ENCODE data around the gene RASSF4. TPM values are rescaled to one million over a fixed set of nuclear protein-coding genes. Genes with fewer than 3 reads are reported as not detected.
A peak's percentile ranks its signal among the peaks of the same experiment; 100 is the strongest.

The RASSF4 gene
- total RNA-seq, 1 experiment from 2014 or later: 11.1 TPM

DNA sequence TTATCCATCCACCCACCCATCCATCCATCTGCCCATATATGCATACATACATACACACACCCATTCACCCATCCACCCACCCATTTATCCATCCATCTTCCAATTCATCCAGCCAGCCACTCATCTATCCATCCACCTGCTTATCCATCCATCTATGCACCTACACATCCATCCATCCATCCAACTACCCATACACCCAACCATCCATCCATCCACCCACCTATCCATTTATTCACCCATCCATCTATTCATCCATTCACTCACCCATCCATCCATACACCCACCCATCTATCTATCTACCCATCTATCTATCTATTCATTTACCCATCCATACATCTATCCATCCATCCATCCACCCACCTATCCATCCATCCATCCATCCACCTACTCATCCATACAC is 31.1 kb upstream of the RASSF4 start:
- DNase-seq (ENCODE audit: low read depth): no peak

DNA sequence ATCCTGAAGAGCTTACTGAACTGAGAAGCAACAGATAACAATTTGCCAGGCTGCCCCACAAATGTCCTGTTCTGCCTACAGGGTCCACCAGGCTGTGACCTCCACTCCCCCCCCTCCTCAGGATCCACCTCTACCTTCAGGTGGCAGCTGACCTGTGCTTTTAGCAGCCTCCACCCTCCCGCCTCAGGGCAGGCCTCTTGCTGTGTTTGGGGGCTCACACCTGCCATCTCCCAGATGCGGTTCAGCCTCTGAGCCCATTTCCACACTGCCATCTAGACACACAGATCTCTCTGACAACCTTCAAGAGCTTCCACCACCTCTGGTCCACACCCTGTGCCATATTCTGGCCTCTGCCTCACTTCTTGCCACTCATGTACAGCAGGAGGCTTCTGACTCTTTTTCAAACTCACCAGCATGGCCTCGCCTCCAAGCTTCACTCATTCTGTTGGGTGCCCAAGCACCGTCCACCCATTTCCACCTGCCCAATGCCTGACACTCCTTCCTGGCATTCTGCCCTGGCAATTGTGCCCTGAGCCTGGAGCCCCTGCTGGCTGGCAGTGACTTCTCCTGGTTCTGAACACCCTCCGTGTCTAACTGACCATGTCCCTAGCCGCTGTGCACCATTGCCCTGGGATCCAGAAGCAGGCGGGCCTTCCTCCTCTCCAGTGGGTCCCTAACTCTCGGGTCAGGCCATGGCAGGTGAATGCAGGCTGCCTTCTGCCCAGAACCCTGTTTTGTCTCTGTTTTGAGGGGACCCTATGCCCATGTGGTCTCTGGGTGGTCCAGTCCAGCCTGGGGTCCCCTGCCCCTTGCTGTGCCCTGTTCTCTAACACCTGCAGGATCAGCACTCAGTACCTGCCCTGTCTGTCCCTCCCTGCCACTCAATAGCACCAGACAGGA is 30.0 kb upstream of the RASSF4 start:
- DNase-seq (ENCODE audit: low read depth): no peak

DNA sequence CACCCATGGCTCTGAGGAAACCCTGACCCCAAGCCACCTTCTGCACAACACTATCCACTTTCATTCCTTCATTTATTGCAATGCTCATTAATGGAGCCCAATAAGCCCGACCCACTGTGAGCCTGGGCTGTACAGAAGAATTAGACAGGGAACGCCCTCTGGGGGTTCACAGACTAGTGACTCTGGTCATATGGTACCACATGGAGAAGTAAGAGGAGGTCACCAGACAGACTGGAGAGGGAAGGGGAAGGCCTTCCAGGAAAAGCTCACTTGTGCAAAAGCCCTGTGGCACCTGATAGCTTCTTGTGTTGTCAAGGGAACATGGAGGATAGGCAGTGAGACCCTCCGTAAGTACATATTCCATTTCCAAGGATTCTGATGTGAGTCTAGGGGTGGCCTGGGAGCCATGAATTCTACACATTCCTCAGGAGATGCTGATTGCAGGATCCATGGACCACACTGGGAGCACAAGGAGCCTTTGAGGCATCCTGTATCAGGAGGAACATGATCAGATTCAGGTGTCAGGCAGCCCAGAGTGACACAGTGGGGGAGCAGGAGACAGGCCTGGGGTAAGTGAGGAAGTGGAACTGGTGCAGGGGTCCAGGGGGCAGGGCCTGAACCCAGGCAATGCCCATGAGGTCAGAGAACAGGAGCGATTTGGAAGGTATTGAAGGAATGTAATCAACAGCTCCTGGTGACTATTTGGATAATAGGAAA is 28.5 kb upstream of the RASSF4 start:
- no peak for DNase-seq (ENCODE audit: low read depth)

DNA sequence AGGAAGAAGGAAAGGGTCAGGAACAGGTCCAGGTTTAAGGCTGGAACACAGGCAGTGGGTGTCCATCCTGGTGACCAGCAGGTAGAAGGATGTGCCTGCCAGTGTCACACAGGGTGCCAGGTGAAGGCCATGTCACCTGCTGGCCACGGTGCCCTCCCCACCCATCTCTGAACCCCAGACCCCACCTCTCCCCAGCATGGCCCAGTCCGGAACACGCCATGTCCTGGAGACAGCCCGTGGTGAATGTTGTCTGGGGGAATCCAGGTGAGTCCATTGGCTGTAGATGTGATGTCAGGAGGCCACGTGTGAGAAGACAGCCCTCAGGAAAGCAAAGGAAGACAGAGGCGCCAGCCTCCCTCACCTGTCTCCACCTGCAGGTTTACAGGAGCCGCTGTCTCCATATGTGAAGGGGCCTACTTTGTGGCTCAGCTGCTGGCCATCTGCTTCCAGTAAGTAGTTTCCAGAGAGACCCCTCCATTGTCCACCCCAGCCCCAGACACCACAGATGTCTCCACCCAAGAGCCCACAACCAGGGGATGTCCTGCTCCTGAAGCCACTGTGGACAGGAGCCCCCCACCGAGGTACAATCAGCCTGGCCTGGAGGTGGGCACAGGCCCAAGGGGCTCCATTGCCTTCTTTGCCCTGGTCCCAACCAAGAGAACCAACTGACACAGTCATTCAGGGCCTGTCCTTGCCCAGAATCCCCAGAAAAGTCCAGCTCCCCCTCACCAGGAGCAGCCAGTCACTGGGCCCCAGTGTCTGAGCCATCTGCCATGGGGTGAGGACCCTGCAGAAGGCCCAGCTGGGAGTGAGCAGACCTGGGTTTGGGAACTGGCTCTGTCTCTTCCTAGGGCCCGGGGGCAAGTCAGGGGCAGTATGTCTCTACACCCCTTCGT is 27.7 kb upstream of the RASSF4 start:
- no peak for DNase-seq (ENCODE audit: low read depth)

DNA sequence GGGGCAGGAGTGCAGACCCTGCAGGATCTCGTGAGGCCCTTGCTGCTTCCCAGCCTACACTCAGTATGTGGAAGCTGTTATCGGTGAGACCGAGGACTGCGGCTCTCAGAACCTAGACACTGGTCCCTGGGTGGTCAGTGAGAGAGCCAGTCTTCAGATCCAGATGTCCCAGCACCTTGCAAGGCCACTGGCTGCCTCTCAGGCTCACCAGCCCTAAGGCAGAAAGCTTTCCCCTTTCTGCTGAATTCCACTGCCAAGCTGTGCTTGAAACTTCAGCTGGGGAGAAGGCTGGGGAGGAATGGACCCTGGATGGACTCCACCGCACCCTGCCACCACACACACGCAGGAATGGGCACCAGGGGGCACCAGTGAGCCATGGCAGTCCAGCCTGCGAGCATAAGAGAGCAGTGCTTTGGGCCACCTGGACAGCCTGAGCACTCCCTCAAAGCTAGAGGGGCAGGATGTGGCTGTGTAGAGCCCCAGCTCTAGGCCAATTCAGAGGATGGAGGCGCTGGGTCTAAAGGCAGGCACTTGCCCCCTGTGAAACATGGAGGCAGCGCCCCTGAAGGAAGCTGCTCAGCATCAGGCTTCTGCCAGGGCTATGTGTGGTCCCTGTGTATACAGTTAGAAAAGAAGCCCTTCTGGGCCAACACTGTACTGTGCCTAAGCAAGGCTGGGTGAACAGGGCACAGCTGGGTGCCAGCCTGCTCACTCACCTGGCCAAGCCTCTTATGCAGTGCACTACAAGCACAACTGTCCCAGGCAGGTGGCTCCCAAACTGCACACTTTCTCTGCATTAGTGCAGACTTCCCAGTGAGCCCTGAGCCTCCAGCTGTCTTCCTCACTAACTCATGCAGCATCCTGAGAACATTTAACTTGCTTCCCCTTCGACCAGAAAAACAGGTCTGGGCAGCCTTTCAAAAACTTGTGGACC is 26.8 kb upstream of the RASSF4 start:
- peak; percentile 73 for DNase-seq (ENCODE audit: low read depth)

DNA sequence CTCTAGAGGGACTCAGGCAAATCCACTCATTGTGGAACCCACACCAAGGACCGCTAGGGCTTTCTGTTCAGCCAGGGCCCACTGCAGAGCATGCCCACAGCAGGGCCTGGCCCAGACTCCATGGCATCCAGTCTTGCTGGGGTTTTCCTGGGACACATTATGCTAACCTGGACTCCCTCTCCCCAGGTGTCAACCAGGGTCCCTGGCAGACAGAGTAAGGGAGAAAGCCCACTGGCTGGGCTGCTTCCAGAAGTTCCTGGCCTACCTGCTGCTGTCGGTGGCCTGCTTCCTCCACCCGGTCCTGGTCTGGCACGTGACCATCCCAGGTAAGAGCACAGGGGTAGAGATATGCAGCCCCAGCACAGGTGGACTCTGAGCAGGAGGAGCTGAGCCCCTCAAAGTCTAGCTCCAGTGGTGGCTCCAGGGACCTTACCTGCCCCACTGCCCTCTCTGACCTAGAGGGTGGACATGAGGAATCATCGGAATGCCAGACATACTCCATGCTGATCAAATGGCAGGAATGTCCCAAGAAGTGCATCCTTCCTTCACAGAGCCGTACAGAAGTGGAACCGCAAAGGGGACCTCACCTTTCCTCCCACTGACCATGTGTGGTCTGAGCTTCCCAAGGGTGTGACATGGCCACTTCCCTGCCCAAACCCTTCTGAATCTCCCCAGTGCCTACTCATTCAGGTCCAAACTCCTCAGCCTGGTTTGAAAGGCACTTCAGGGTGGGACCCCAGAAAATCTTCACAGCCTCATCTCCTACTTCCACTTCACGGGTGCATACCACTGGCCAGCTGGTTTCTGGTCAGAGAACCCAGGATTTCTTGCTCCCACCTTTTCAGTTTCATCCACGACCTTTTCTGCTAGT is 25.9 kb upstream of the RASSF4 start:
- DNase-seq (ENCODE audit: low read depth): no peak

- DNase-seq (ENCODE audit: low read depth): no peak
Observed at GRCh38 chr10:44934416-44935200, 25.0 kb upstream of the RASSF4 start.

GRCh38 chr10:44935201-44935965 is 24.2 kb upstream of the RASSF4 start:
- peak; percentile 88 for DNase-seq (ENCODE audit: low read depth)

- DNase-seq (ENCODE audit: low read depth): no peak
Observed at GRCh38 chr10:44935966-44936295, 23.7 kb upstream of the RASSF4 start.

DNA sequence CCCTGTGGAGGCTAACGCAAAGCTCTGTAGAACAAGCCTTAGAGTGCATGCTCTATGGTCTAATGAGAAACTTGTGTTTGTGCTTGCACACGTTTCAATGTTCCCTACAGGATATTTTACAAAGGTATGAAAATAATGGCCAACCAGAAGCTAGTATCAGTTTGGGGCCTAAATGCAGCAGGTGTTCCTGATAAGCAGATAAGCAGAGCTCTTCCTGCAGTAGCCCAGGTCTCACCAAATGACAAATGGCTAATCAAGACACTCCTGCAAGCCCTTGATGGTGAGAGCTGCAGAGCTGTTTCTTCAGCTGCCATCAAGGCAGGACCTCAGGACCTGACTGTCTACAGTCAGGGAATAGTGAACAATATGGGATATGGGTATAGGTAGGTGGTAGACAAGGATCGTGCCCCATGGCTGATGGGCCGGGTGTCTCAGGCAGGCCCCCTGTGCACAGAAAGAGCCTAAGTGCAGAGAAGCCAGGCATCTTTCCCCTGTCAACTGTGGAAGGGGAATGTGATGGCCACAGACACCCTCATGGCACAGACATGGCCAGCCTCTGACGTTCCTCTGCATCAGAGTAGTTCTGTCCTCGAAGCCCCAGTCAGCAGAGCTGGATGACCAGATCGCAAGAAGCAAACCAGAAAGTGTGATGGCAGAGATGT is 23.2 kb upstream of the RASSF4 start:
- DNase-seq (ENCODE audit: low read depth): no peak

- DNase-seq (ENCODE audit: low read depth): peak; percentile 60
Observed at GRCh38 chr10:44937196-44938005, 22.2 kb upstream of the RASSF4 start.

GRCh38 chr10:44938956-44939355 is 20.6 kb upstream of the RASSF4 start:
- peak; percentile 50 for DNase-seq (ENCODE audit: low read depth)

- no peak for DNase-seq (ENCODE audit: low read depth)
Observed at GRCh38 chr10:44939691-44940401, 19.8 kb upstream of the RASSF4 start.

GRCh38 chr10:44944354-44944753 is 15.2 kb upstream of the RASSF4 start:
- no peak for DNase-seq (ENCODE audit: low read depth)

- DNase-seq (ENCODE audit: low read depth): peak; percentile 47
Observed at GRCh38 chr10:44946205-44946604, 13.4 kb upstream of the RASSF4 start.
